ENCODE results near the gene PRKAR2B. TPM values are rescaled to one million over a fixed set of nuclear protein-coding genes. Genes with fewer than 3 reads are reported as not detected.

The PRKAR2B gene
- total and polyA plus RNA-seq, 2 experiments from 2014 or later = 14.8 to 31.5 TPM

DNA sequence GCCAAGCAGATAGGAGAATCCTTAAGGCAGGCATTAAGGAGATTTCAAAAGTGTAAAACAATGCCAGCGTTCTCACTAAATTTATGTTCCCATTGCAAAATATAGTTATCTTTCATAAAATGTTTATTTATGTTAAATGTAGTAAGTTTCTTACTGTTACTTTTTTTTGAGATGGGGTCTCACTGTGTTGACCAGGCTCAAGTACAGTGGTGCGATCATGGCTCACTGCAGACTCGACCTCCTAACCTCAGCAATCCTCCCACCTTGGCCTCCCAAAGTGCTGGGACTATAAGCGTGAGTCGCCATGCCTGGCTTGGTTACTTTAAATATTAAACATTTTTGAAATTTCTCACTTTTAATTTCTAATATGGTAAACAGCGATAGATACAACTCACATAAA is 31.8 kb upstream of the PRKAR2B start:
- no peak for TF ChIP-seq EZH2phosphoT487 (IDR thresholded peaks at IDR 0.05; ENCODE audit: low read depth, severe bottlenecking, unreplicated experiment)
- no peak for TF ChIP-seq EZH2 (IDR thresholded peaks at IDR 0.05; ENCODE audit: borderline replicate concordance)
- TF ChIP-seq, protein P1, sequence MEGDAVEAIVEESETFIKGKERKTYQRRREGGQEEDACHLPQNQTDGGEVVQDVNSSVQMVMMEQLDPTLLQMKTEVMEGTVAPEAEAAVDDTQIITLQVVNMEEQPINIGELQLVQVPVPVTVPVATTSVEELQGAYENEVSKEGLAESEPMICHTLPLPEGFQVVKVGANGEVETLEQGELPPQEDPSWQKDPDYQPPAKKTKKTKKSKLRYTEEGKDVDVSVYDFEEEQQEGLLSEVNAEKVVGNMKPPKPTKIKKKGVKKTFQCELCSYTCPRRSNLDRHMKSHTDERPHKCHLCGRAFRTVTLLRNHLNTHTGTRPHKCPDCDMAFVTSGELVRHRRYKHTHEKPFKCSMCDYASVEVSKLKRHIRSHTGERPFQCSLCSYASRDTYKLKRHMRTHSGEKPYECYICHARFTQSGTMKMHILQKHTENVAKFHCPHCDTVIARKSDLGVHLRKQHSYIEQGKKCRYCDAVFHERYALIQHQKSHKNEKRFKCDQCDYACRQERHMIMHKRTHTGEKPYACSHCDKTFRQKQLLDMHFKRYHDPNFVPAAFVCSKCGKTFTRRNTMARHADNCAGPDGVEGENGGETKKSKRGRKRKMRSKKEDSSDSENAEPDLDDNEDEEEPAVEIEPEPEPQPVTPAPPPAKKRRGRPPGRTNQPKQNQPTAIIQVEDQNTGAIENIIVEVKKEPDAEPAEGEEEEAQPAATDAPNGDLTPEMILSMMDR (IDR thresholded peaks at IDR 0.05; ENCODE audit: poor library complexity) = no peak
- no peaks in the 10 kb centered on the region for H4K20me1 ChIP-seq (ENCODE audit: insufficient read depth, poor library complexity, severe bottlenecking)
- no peak overlapping the region for H3K4me3 ChIP-seq
- no peak overlapping the region for H3K4me2 ChIP-seq
- no peaks in the 10 kb centered on the region for H3K79me2 ChIP-seq
- H3K27ac ChIP-seq = no peak overlapping the region
- H3K9me2 ChIP-seq (replicated peaks; ENCODE audit: insufficient read depth) = no peaks in the 10 kb centered on the region
- peaks cover 4% of the 10 kb centered on the region for H3K4me1 ChIP-seq (ENCODE audit: insufficient read depth)
- no peaks in the 10 kb centered on the region for H3K27me3 ChIP-seq
- no peaks in the 10 kb centered on the region for H3K9me3 ChIP-seq (ENCODE audit: low read depth)
- 81% methylated on average over 6 of the region's 6 CpGs for WGBS (ENCODE audit: low lambda C conversion rate, missing lambda C conversion rate)
- no peak for DNase-seq (ENCODE audit: low spot score)
- no peak overlapping the region for H2AFZ ChIP-seq
- H3K36me3 ChIP-seq (replicated peaks; ENCODE audit: insufficient read depth, low read depth) = no peaks in the 10 kb centered on the region

DNA sequence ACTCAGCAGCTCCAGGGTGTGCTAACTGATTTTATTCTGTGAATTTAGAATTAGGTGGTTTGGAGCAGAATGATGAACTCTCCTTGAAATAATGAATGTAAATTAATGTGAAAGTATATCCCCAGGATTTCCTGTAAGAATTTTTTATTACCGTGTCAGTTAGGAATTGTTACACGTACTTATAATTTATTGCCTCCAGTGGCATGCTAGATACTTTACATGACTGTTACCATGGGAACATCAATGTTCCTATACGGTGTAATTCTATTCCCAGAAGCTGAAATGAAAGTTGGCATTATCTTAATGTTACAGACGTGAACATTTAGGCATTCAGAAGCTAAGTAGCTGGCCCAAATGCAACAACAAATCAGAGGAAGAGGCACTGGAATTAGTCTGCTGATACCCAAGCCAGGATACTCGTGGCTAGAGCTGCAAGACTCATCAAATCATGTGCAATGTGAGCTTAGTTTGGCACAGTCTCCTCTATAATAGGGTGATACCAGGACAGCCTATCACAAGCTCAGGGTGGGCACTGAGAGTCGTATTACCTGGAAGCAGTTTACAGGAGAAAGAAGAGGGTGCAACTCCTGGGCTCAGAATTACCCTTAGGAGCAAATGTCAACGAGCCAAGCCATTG is 30.0 kb upstream of the PRKAR2B start:
- TF ChIP-seq EZH2phosphoT487 (IDR thresholded peaks at IDR 0.05; ENCODE audit: low read depth, severe bottlenecking, unreplicated experiment) (no peak), EZH2 (IDR thresholded peaks at IDR 0.05; ENCODE audit: borderline replicate concordance) (no peak)
- TF ChIP-seq, protein P1 (IDR thresholded peaks at IDR 0.05; ENCODE audit: poor library complexity) = no peak
- H3K79me2 ChIP-seq = no peaks in the 10 kb centered on the region
- peaks cover 4% of the 10 kb centered on the region for H3K4me1 ChIP-seq (ENCODE audit: insufficient read depth)
- H3K9me2 ChIP-seq (replicated peaks; ENCODE audit: insufficient read depth) = no peaks in the 10 kb centered on the region
- no peaks in the 10 kb centered on the region for H3K36me3 ChIP-seq (replicated peaks; ENCODE audit: insufficient read depth, low read depth)
- no peaks in the 10 kb centered on the region for H3K9me3 ChIP-seq (ENCODE audit: low read depth)
- no peak overlapping the region for H2AFZ ChIP-seq
- no peak overlapping the region for H3K27ac ChIP-seq
- no peak for DNase-seq (ENCODE audit: low spot score)
- WGBS (ENCODE audit: low lambda C conversion rate, missing lambda C conversion rate) = 69% methylated on average over 7 of the region's 7 CpGs
- H3K27me3 ChIP-seq = no peaks in the 10 kb centered on the region
- no peak overlapping the region for H3K4me3 ChIP-seq
- H3K4me2 ChIP-seq = no peak overlapping the region
- no peaks in the 10 kb centered on the region for H4K20me1 ChIP-seq (ENCODE audit: insufficient read depth, poor library complexity, severe bottlenecking)

DNA sequence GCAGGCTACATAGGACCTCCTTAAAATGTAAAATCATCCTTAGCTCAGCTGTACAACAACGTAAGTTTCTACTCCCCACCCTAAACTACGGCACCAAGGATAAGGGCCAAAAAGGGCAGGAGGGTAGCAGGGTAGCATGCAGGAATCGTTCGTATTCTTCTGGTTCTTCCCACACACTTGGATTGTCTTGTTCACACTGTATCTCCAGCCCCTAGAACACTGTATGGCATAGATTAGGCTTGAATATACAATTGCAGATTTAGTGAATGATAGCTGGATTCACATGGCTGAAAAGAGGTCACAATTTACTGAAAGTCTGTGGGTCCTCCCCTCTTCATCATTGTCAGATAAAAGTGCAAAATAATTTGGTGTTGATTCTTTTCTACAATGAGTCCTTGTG is 28.2 kb upstream of the PRKAR2B start:
- no peak overlapping the region for H2AFZ ChIP-seq
- no peak for DNase-seq (ENCODE audit: low spot score)

More for the DNA sequence above, 28.2 kb upstream of the PRKAR2B start:
- Histone ChIP-seq H3K27ac (no peak overlapping the region), H3K4me1 (ENCODE audit: insufficient read depth) (peaks cover 4% of the 10 kb centered on the region), H3K4me2 (no peak overlapping the region), H3K4me3 (no peak overlapping the region), H3K36me3 (replicated peaks; ENCODE audit: insufficient read depth, low read depth) (no peaks in the 10 kb centered on the region), H3K9me3 (ENCODE audit: low read depth) (no peaks in the 10 kb centered on the region), H3K9me2 (replicated peaks; ENCODE audit: insufficient read depth) (no peaks in the 10 kb centered on the region), H3K79me2 (no peaks in the 10 kb centered on the region), H3K27me3 (no peaks in the 10 kb centered on the region), H4K20me1 (ENCODE audit: insufficient read depth, poor library complexity, severe bottlenecking) (no peaks in the 10 kb centered on the region)
- no peak for TF ChIP-seq EZH2phosphoT487 (IDR thresholded peaks at IDR 0.05; ENCODE audit: low read depth, severe bottlenecking, unreplicated experiment)
- no peak for TF ChIP-seq EZH2 (IDR thresholded peaks at IDR 0.05; ENCODE audit: borderline replicate concordance)
- TF ChIP-seq, protein P1 (IDR thresholded peaks at IDR 0.05; ENCODE audit: poor library complexity) = no peak
- WGBS (ENCODE audit: low lambda C conversion rate, missing lambda C conversion rate) = 74% methylated on average over 4 of the region's 4 CpGs

Measured in hepatocyte (in vitro differentiated cells).